ENCODE data around the gene C2CD2L. TPM values are rescaled to one million over a fixed set of nuclear protein-coding genes. Genes with fewer than 3 reads are reported as not detected.
A peak's percentile ranks its signal among the peaks of the same experiment; 100 is the strongest.

C2CD2L gene
- total and polyA plus RNA-seq, 5 donors from 2014 or later: 2.1 to 21.1 (median 4.5) TPM

- H3K4me1 Mint-ChIP-seq: peaks cover 0 to 5% (median 0%) of the 10 kb centered on the region in 4 donors
- H3K27ac Mint-ChIP-seq: no peak overlapping the region
- ATAC-seq (ENCODE audit: low read depth in 2 of 2) (no peak), DNase-seq (no peak)
- H3K36me3 Mint-ChIP-seq: peaks cover 35% of the 10 kb centered on the region
- no peaks in the 10 kb centered on the region for H3K9me3 Mint-ChIP-seq
- no peak overlapping the region for H3K4me3 ChIP-seq (ENCODE audit: low read depth, low read length)
- H3K4me1 ChIP-seq (ENCODE audit: control insufficient read depth, insufficient read depth, low read length, poor library complexity, severe bottlenecking): no peaks in the 10 kb centered on the region
- H3K27me3 ChIP-seq (ENCODE audit: control insufficient read depth, insufficient read depth, low read length): no peaks in the 10 kb centered on the region
- H3K27ac ChIP-seq (ENCODE audit: insufficient read depth, low read length, poor library complexity, severe bottlenecking): no peak overlapping the region
- H3K9me3 ChIP-seq (ENCODE audit: control insufficient read depth in 2 of 2, low read length in 2 of 2): no peaks in the 10 kb centered on the region
- no peaks in the 10 kb centered on the region for H3K27me3 Mint-ChIP-seq
- H3K4me3 Mint-ChIP-seq: no peak overlapping the region
- H3K36me3 ChIP-seq (ENCODE audit: control insufficient read depth, insufficient read depth, low read length): peaks cover 66% of the 10 kb centered on the region
Measured at GRCh38 chr11:119078675-119079420, 28.3 kb upstream of the C2CD2L start.

- Mint-ChIP-seq H3K9me3 (no peaks in the 10 kb centered on the region), H3K27me3 (peaks cover 4% of the 10 kb centered on the region), H3K36me3 (peaks cover 31% of the 10 kb centered on the region), H3K4me3 (peak overlapping the region in 1 of 4 donors; percentile 29), H3K4me1 (peaks cover 0 to 23% (median 16%) of the 10 kb centered on the region in 4 donors), H3K27ac (no peak overlapping the region)
- H3K27ac ChIP-seq (ENCODE audit: insufficient read depth, low read length, poor library complexity, severe bottlenecking): no peak overlapping the region
- no peak overlapping the region for H3K4me3 ChIP-seq (ENCODE audit: low read depth, low read length)
- H3K9me3 ChIP-seq (ENCODE audit: control insufficient read depth in 2 of 2, low read length in 2 of 2): no peaks in the 10 kb centered on the region
- ATAC-seq (ENCODE audit: low read depth in 2 of 2): no peak
- H3K36me3 ChIP-seq (ENCODE audit: control insufficient read depth, insufficient read depth, low read length): peaks cover 51% of the 10 kb centered on the region
- peaks cover 10% of the 10 kb centered on the region for H3K4me1 ChIP-seq (ENCODE audit: control insufficient read depth, insufficient read depth, low read length, poor library complexity, severe bottlenecking)
- DNase-seq: no peak
- H3K27me3 ChIP-seq (ENCODE audit: control insufficient read depth, insufficient read depth, low read length): no peaks in the 10 kb centered on the region
Measured at GRCh38 chr11:119081682-119082260, 25.4 kb upstream of the C2CD2L start.

GRCh38 chr11:119084663-119085436 is 22.3 kb upstream of the C2CD2L start, which contains the start of gene HMBS:
Gene HMBS, plus strand, starts transcription at chr11:119084881. Its CDS starts 153 bp downstream, at chr11:119085034.
- Histone ChIP-seq H3K9me3 (ENCODE audit: control insufficient read depth in 2 of 2, low read length in 2 of 2) (no peaks in the 10 kb centered on the region), H3K36me3 (ENCODE audit: control insufficient read depth, insufficient read depth, low read length) (peaks cover 20% of the 10 kb centered on the region), H3K4me3 (ENCODE audit: low read depth, low read length) (peak within 1 kb of the TSS; percentile 94), H3K4me1 (ENCODE audit: control insufficient read depth, insufficient read depth, low read length, poor library complexity, severe bottlenecking) (peaks cover 10% of the 10 kb centered on the region), H3K27ac (ENCODE audit: insufficient read depth, low read length, poor library complexity, severe bottlenecking) (peak within 1 kb of the TSS; percentile 86), H3K27me3 (ENCODE audit: control insufficient read depth, insufficient read depth, low read length) (no peaks in the 10 kb centered on the region)
- peaks cover 17% of the 10 kb centered on the region for H3K36me3 Mint-ChIP-seq
- H3K4me3 Mint-ChIP-seq: peak within 1 kb of the TSS; percentile 87 to 97 (median 94)
- H3K4me1 Mint-ChIP-seq: peaks cover 7 to 31% (median 23%) of the 10 kb centered on the region in 4 donors
- H3K9me3 Mint-ChIP-seq: no peaks in the 10 kb centered on the region
- H3K27me3 Mint-ChIP-seq: peaks cover 4% of the 10 kb centered on the region
- DNase-seq (peak; percentile 88 to 95 (median 90)), ATAC-seq (ENCODE audit: low read depth in 2 of 2) (peak; percentile 89 to 92)
- H3K27ac Mint-ChIP-seq: peak within 1 kb of the TSS; percentile 86 to 97 (median 95)

- H3K36me3 ChIP-seq (ENCODE audit: control insufficient read depth, insufficient read depth, low read length): peaks cover 17% of the 10 kb centered on the region
- H3K36me3 Mint-ChIP-seq: peaks cover 17% of the 10 kb centered on the region
- no peaks in the 10 kb centered on the region for H3K9me3 ChIP-seq (ENCODE audit: control insufficient read depth in 2 of 2, low read length in 2 of 2)
- H3K4me1 ChIP-seq (ENCODE audit: control insufficient read depth, insufficient read depth, low read length, poor library complexity, severe bottlenecking): peaks cover 10% of the 10 kb centered on the region
- no peaks in the 10 kb centered on the region for H3K27me3 ChIP-seq (ENCODE audit: control insufficient read depth, insufficient read depth, low read length)
- H3K27ac Mint-ChIP-seq: peak overlapping the region in 2 of 3 donors; percentile 95 to 97
- H3K27me3 Mint-ChIP-seq: peaks cover 4% of the 10 kb centered on the region
- ATAC-seq (ENCODE audit: low read depth in 2 of 2) (no peak), DNase-seq (no peak)
- peaks cover 7 to 31% (median 23%) of the 10 kb centered on the region in 4 donors for H3K4me1 Mint-ChIP-seq
- H3K4me3 Mint-ChIP-seq: peak overlapping the region; percentile 87 to 97 (median 94)
- H3K9me3 Mint-ChIP-seq: no peaks in the 10 kb centered on the region
- H3K4me3 ChIP-seq (ENCODE audit: low read depth, low read length): peak overlapping the region; percentile 94
- H3K27ac ChIP-seq (ENCODE audit: insufficient read depth, low read length, poor library complexity, severe bottlenecking): peak overlapping the region; percentile 86
Measured at GRCh38 chr11:119085437-119085847, 21.7 kb upstream of the C2CD2L start.

GRCh38 chr11:119087123-119087522 is 20.0 kb upstream of the C2CD2L start:
- Mint-ChIP-seq H3K4me1 (peaks cover 7 to 34% (median 24%) of the 10 kb centered on the region in 4 donors), H3K9me3 (no peaks in the 10 kb centered on the region), H3K27ac (no peak overlapping the region), H3K36me3 (peaks cover 4% of the 10 kb centered on the region), H3K27me3 (peaks cover 4% of the 10 kb centered on the region), H3K4me3 (peak overlapping the region in 1 of 4 donors; percentile 74)
- Histone ChIP-seq H3K4me1 (ENCODE audit: control insufficient read depth, insufficient read depth, low read length, poor library complexity, severe bottlenecking) (peaks cover 11% of the 10 kb centered on the region), H3K9me3 (ENCODE audit: control insufficient read depth in 2 of 2, low read length in 2 of 2) (no peaks in the 10 kb centered on the region), H3K36me3 (ENCODE audit: control insufficient read depth, insufficient read depth, low read length) (peaks cover under 1% of the 10 kb centered on the region), H3K27me3 (ENCODE audit: control insufficient read depth, insufficient read depth, low read length) (no peaks in the 10 kb centered on the region), H3K27ac (ENCODE audit: insufficient read depth, low read length, poor library complexity, severe bottlenecking) (no peak overlapping the region), H3K4me3 (ENCODE audit: low read depth, low read length) (no peak overlapping the region)
- DNase-seq: no peak
- ATAC-seq (ENCODE audit: low read depth in 2 of 2): no peak

GRCh38 chr11:119087747-119088241 is 19.4 kb upstream of the C2CD2L start:
- Mint-ChIP-seq H3K27ac (no peak overlapping the region), H3K27me3 (peaks cover 4% of the 10 kb centered on the region)
- no peaks in the 10 kb centered on the region for H3K27me3 ChIP-seq (ENCODE audit: control insufficient read depth, insufficient read depth, low read length)

GRCh38 chr11:119088406-119088805 is 18.7 kb upstream of the C2CD2L start:
- Histone ChIP-seq H3K36me3 (ENCODE audit: control insufficient read depth, insufficient read depth, low read length) (no peaks in the 10 kb centered on the region), H3K27me3 (ENCODE audit: control insufficient read depth, insufficient read depth, low read length) (no peaks in the 10 kb centered on the region), H3K27ac (ENCODE audit: insufficient read depth, low read length, poor library complexity, severe bottlenecking) (no peak overlapping the region), H3K4me3 (ENCODE audit: low read depth, low read length) (no peak overlapping the region), H3K9me3 (ENCODE audit: control insufficient read depth in 2 of 2, low read length in 2 of 2) (no peaks in the 10 kb centered on the region), H3K4me1 (ENCODE audit: control insufficient read depth, insufficient read depth, low read length, poor library complexity, severe bottlenecking) (peaks cover 23% of the 10 kb centered on the region)
- DNase-seq (no peak), ATAC-seq (ENCODE audit: low read depth in 2 of 2) (no peak)
- Mint-ChIP-seq H3K36me3 (peaks cover 3% of the 10 kb centered on the region), H3K27ac (peak overlapping the region in 1 of 3 donors; percentile 46), H3K4me1 (peaks cover 9 to 46% (median 30%) of the 10 kb centered on the region in 4 donors), H3K4me3 (peak overlapping the region in 2 of 4 donors; percentile 74 to 83), H3K9me3 (no peaks in the 10 kb centered on the region), H3K27me3 (peaks cover 4% of the 10 kb centered on the region)

More at GRCh38 chr11:119087747-119088241, 19.4 kb upstream of the C2CD2L start:
- H3K36me3 ChIP-seq (ENCODE audit: control insufficient read depth, insufficient read depth, low read length): no peaks in the 10 kb centered on the region
- no peaks in the 10 kb centered on the region for H3K9me3 Mint-ChIP-seq
- peaks cover 17% of the 10 kb centered on the region for H3K4me1 ChIP-seq (ENCODE audit: control insufficient read depth, insufficient read depth, low read length, poor library complexity, severe bottlenecking)
- H3K9me3 ChIP-seq (ENCODE audit: control insufficient read depth in 2 of 2, low read length in 2 of 2): no peaks in the 10 kb centered on the region
- peaks cover 3% of the 10 kb centered on the region for H3K36me3 Mint-ChIP-seq
- ATAC-seq (ENCODE audit: low read depth in 2 of 2) (no peak), DNase-seq (peak in 1 of 3 donors; percentile 56)
- no peak overlapping the region for H3K4me3 ChIP-seq (ENCODE audit: low read depth, low read length)
- H3K4me1 Mint-ChIP-seq: peaks cover 7 to 40% (median 28%) of the 10 kb centered on the region in 4 donors
- H3K4me3 Mint-ChIP-seq: peak overlapping the region in 2 of 4 donors; percentile 39 to 74
- no peak overlapping the region for H3K27ac ChIP-seq (ENCODE audit: insufficient read depth, low read length, poor library complexity, severe bottlenecking)

Measured in CD4-positive, CD25-positive, alpha-beta regulatory T cell (primary cell).